GM19328 (cell line): ENCODE data around the gene TMEM9B.

Experiments
- ATAC-seq: cut with Tn5 transposase; IDR thresholded peaks from one replicate; pipeline ENCODE4 v1.9.1; 2021; ENCODE audit warnings: mild to moderate bottlenecking, moderate library complexity; ENCODE audit not compliant: unreplicated experiment

The TMEM9B gene

DNA sequence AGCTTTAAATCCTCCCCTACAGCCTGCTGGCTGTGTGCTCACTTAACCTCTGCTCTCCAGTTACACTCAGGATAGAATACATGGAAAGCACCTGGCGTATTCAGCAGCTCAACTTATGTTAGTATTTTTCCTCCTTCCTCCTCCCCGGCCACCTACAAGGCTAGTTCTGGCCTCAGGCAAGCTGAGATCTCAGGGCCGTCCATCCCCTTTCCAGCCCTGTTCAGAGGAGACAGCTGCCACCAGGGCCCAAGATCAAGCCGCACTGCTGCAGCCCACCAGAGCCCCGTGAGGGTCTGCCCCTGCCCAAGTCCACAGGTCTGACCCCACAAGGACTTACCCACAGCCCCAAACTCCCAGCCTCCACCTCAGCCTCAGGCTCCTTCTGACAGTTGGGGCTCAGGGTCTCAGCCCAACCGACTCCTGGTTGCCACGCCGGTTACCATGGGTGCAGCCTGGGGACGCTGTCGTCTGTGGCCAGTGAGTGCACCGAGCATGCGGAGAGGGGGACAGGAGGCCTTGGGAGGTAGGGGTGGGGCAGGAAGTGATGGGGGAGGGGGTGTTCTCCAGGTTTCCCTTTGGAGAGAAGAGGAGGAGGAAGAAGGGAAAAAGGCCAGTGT is 31.6 kb downstream of the TMEM9B start, which contains the start of gene C11orf16:
Gene C11orf16, minus strand, starts transcription at position 384 of the 617 bp plus-strand sequence. CDS start 639 bp downstream, outside the sequence.
- ATAC-seq = no peak

DNA sequence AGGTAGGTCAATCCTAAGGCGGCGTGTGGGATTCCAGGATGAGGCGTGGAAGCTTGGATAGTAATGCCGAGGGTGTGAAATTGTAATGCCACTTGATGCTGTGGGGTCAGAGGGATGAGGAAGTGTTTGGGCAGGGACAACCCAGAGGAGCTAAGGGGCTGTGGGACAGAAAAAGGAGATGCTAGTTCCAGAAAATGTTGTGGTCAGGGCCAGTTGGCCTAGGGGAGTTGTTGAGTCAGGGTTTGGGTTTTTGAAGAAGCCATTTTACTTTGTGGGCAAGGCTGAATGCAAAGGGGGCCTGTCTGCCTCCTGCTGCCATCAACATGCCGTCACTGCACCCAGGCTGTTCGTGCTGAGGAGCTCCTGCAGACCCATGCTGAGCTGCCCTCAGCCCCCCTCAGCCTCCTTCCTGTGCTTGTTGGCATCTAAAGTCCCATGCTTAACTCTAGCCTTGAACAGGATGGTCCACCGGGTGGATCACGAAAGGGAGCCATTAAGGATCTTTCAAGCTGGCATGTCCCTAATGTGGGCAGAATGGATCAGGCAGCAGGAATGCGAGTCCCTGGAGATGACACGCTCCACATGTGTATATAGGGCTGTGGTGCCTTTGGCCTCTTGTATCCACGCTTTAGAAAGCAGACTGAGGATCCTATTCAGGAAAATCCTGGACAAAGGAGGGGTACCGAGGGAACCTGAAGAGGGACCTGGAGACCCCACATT is 33.6 kb downstream of the TMEM9B start:
- ATAC-seq = no peak

DNA sequence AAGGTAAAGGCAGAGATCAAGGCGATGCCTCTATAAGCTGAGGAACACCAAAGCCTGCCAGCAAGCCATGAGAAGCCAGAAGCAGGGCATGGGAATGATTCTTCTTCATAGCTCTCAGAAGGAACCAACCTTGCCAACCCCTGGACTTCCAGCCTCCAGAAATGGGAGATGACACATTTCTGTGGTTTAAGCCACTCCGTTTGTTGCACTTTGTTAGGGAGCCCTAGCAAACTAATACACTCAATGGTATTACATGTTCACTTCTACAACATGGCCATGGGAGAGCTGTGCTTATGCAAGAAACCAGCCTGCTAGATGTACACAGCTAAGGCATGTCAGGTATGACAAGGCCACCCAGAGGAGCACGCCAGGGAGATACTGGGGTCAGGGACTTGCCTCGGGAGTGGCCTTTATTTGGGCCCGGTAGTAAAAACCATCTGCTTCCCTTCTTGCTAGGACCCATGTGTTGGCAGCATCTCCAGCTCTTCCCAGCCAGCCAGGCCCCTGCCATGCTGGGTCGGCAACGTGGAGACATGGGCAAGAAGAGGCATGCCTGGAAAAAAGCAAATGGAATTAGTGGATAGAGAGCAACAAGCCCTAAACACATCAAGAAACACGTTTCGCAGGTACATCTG is 35.1 kb downstream of the TMEM9B start:
- no peak for ATAC-seq

DNA sequence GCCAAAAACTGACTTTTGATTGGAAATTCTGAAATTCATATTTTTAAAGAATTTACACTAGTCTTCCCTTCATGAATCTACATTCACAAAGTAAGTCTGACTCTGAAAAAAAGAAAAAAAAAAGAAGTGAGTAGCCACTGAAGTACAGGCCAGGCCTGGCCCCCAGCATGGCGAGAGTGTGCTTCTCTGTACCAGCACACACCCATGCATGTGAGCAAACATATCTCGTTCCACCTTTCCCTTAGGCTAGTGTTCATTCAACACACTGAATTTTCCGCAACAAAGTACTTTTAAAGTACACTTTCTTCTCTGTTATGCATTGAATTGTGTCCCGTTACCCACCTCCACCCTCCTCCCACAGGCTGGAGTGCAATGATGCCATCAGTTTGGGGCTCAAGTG is 36.0 kb downstream of the TMEM9B start:
- no peak for ATAC-seq

DNA sequence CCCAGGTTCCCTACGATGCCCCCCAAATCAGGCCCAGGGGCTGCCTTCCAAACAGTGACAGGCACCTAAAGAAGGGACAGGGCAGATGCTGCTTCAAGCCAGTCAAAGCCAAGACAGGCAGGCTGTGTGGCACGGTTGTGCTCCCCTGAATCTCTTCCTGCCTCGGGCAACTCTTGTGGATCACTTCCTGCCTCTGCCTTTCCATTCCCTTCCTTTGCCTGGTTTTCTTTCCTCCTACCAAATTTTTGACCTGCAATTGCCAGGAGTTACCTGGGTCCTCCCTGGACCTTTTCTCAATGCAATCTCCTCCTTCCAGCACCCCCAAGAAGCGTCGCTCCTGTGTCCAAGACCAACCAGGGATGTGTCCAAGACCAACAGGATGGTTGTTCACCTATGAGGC is 37.0 kb downstream of the TMEM9B start:
- no peak for ATAC-seq

DNA sequence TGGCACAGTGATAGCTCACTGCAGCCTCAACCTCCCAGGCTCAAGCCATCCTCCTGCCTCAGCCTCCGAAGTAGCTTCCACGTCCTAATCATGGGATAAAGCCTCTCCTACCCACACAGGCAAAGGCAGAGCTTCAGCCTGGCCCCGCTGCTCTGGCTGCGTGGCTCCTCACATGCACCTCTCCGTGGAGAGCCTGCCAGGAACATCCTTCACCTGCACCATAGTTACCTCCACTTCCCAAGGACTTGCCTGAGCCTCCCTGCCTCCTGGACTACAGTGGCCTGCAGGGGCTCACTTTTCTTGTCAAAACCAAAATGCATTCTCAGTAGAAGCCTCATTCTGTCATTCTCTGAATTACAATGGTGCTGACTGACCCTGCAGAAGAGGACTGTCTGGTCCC is 38.0 kb downstream of the TMEM9B start:
- ATAC-seq = no peak

DNA sequence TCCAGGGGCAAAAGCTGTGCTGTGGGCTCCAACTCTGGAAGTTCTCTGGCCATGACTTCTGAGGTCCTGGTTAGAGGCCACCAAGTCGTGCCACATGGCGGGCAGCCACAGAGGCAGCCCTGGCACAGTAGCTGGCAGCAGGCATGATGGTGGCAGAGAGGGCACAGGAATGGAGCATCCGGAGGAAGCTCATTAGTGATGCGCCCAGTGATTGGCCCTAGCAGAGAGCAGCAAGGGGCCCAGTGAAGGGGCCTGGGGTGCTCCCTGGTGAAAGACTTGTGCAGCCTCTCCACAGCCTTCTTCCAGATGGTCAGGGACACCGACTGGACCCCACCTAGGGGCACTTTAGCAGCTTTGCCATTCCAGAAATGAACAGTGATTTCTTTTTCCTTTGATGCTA is 38.5 kb downstream of the TMEM9B start:
- ATAC-seq = no peak

DNA sequence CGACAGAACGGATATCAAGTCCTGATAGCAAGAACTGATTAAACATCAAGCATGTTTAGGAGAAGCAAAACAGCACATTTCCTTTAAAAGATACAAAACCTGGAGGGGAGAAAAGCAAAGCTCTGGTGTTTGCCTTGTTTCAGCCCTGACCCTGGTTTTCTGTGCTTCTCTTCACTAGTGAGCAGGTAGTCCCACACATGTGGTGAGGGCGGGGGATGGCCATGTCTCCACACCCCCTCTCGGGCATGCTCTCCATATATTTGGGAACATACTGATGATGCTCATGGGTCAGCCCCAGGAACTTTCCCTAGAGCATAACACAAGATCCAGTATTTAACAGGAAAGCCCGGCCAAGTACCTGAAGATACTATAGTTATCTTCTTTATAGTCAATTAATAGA is 41.6 kb downstream of the TMEM9B start:
- no peak for ATAC-seq

DNA sequence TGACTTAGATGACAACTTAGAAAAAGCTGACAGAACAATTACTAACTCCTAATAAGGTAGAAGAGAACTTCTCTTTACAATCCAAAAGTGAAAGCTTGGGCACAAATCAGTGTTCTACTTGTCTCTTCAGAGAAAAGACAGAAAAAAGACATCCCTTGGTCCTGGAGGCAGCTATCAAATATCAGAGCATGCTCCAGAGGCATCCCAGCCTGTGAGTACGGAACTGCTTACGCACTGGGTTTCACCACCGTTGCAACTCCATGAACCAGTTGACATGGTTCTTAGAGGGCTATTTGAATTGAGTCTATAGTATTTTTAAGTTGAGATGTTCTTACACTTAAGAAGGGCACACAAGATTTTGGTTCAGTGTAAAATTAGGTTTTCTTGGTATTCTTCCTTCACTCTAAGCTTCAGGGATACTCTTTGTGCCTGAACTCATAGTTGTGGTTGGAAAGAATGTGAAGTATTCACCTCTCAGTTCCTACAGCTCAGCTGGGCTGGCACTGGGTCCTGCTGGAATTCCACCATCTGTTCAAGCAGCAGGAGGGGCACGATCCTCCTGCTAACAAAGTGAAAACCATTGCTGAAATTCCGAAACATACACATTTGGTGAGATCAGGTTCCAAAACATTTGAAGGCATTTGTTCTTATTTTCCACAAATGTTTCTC is 47.0 kb downstream of the TMEM9B start:
- no peak for ATAC-seq

DNA sequence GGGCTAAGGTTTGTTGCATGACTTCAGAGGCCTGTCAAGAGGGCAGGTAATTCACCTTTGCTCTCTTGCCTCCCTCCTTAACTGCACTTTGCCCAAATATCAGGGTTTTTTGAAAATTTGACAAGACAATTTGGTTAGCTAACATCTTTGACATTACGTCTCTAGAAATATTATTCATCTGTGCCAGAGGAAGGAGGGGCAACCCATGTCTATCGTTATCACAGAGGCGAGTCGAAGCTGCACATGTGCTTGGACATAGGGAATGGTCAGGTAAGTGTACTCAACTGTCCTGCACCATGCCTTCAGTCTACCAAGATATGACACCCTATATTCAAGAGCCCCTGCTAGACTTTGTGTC is 49.6 kb downstream of the TMEM9B start:
- ATAC-seq = no peak

DNA sequence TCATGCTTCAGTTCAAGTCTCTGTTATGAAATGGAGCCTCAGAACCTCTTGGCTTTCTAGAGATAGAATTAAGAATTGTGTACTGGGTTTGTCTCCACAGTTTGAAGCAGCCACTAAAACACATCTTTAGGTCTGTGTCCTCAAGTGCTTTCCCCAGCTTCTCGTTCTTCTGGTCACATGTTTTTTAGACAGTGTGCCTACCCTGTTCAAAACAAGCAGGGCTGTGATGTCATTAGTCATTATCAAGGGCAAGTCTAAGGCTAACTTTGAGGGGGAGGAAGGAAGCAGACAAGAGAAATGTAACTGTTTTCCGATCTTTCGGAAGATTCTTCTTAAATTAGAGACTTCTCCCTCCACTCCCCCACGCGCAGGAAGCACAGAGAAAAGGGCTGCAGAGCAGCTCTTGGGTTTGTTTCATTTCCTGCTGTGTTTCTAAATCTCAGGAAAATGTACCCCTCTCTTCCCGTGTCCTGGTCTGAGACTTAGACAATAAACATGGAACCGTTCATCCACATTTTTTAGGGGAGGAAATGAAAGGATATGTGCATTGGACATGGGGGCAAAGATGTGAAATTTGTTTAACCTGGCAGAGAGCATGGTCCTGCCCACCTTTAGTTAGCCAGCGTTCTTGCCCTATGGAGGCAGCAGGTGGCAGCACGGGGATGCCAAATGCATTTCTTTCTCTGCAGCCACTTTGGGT is 50.1 kb downstream of the TMEM9B start:
- no peak for ATAC-seq

DNA sequence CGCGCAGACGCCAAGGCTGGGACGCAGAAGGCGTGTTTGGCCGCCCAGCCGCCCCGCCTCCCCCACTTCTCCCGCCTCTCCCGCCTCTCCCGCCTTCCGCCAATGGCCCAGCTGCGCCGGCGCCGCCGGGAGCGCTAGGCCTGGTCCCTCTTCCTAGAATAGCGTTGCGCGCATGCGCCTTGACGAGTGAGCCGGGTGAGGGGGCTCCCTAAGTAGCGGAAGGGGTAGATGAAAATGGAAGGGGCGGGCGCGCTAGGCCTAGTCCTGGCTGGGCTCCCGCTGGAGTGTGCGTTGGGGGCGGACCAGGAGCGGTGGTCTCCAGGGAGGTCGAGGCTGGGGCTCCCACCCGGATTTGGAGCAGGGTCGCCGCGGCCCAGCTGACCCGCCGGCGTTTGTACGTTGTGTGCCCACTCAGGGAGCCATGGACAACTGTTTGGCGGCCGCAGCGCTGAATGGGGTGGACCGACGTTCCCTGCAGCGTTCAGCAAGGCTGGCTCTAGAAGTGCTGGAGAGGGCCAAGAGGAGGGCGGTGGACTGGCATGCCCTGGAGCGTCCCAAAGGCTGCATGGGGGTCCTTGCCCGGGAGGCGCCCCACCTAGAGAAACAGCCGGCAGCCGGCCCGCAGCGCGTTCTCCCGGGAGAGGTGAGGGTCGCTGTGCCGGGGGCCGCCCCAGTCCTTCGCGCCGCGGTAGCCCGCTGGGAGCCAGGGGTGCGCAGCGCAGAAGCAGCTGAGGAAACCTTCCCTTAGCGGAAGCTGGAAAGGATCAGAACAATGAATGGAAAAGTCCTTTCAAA is 53.0 kb downstream of the TMEM9B start, which contains the start of gene AKIP1:
Gene AKIP1, plus strand, starts transcription at position 161 of the 795 bp plus-strand sequence. Its CDS starts 261 bp downstream, at position 422.
- ATAC-seq = peak; percentile 68

DNA sequence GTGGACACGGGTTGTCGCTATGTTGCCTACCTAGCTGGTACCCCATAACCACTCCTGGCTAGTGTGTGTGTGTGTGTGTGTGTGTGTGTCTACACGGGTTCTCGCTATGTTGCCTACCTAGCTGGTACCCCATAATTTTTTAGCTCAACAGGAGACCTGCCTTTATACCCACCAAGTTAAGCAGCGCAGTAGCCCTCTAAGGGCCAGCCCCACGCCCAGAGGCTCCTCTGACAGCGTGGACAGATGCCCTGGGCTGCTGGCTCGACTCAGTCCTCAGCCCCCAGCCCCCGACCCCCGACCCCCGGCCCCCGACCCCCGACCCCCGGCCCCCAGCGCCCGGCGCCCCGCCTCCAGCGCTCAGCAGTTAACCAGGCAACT is 53.6 kb downstream of the TMEM9B start:
- ATAC-seq = no peak

DNA sequence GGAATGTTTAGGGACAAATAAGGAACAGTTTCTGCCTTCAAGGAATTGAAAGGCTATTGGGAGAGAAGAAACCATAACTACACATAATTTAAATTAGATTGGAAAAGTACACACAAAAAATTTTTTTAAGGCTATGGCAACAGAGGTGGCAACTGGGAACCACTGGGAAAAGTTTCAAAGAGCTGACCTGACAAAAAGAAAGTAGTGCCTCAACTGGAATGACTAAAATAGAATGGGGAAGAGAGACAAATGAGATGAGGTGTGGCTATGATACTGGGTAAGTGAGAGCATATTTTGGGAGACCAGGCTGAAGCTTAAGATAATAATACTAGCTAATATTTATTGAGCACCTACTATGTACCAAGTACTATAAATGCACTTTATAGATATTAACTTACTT is 56.1 kb downstream of the TMEM9B start:
- no peak for ATAC-seq

DNA sequence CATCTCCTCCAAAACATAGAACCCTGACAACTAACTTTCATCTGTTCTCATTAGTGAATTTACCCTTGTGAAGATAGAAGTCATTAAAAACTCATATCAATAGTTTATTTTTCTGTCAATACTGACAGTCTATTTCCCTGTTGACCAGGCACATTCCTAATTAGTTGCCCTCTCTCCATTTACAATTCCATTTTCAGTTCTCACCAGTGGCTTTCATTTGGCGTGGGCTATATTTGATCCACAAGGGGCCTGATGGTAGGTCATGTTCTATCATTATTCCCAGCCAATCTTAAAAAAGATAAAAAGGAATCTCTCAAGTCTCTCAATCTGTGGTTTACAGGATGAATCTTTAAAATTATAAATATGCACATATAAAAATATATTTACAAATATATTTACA is 57.1 kb downstream of the TMEM9B start:
- ATAC-seq = no peak

DNA sequence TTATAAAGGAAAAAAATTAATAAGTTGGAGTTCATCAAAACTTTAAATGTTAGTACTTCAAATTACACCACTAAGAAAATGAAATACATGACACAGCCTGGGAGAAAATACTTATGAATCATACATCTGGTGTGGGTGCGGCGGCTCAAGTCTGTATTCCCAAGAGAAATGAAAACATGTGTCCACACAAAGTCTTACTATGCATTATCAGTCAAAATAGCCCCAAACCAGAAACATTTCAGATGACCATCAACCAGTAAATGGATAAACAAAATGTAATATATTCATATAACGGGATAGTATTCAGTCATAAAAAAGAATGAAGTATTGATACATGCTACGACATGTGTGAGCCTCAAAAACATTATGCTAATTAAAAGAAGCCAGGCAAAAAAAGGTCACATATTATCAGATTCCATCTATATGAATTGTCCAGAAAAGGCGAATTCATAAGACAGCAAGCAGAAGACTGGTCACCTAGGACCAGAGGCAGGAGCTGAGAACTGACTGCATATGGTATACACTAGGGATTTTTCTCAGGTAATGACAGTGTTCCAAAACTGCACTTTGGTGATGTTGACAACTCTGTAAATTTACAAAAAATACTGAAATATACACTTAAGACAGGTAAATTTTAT is 58.6 kb downstream of the TMEM9B start:
- no peak for ATAC-seq

DNA sequence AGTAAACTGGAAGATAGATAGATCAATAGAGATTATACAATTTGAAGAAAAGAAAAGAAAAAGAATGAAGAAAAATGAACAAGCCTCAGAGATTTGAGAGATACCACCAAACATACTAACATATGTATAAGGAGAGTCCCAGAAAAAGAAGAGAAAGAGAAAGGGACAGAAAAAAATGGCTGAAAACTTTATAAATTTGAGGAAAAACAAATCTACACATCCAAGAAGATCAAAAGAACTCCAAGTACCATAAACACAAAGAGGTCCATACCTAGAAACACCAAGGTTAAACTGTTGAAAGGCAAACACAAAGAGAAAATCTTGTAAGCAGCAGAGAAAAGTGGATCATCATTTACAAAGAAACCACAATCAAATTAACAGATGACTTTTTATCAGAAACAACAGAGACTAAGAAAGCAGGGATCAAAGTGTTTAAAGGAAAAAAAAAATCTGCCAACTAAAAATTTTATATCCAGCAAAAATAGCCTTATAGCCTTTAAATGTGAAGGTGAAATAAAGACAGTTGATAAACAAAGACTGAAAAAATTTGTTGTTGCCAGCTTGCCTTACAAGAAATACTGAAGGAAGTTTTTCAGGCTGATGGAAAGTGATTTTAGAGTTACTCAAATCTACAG is 65.0 kb downstream of the TMEM9B start:
- no peak for ATAC-seq
